ENCODE results near the gene DDC. TPM values are rescaled to one million over a fixed set of nuclear protein-coding genes. Genes with fewer than 3 reads are reported as not detected.
"Not testable (repeated sequence)": the region's sequence is repeated elsewhere in the genome, so short reads cannot be mapped to it uniquely, and the experiment has no call there.

DDC gene
- total RNA-seq, 1 donor: not detected

- H3K4me3 ChIP-seq (ENCODE audit: low read depth, low read length): no peak overlapping the region
- DNase-seq (ENCODE audit: low read depth): no peak
- no peak for TF ChIP-seq CTCF (IDR thresholded peaks at IDR 0.05; ENCODE audit: insufficient read depth, low read depth, low read length)
Observed at GRCh38 chr7:50461695-50462094, 103.5 kb downstream of the DDC start.

- DNase-seq (ENCODE audit: low read depth); H3K4me3 ChIP-seq (ENCODE audit: low read depth, low read length): not testable (repeated sequence)
Observed at GRCh38 chr7:50459183-50459582, 106.0 kb downstream of the DDC start.

- not testable (repeated sequence) for H3K4me3 ChIP-seq (ENCODE audit: low read depth, low read length); DNase-seq (ENCODE audit: low read depth)
Observed at GRCh38 chr7:50458651-50459050, 106.6 kb downstream of the DDC start.

GRCh38 chr7:50456371-50457123 lies 108.7 kb downstream of the DDC start:
- DNase-seq (ENCODE audit: low read depth): no peak
- no peak for TF ChIP-seq CTCF (IDR thresholded peaks at IDR 0.05; ENCODE audit: insufficient read depth, low read depth, low read length)
- no peak overlapping the region for H3K4me3 ChIP-seq (ENCODE audit: low read depth, low read length)

- no peak overlapping the region for H3K4me3 ChIP-seq (ENCODE audit: low read depth, low read length)
- no peak for DNase-seq (ENCODE audit: low read depth)
- TF ChIP-seq CTCF (IDR thresholded peaks at IDR 0.05; ENCODE audit: insufficient read depth, low read depth, low read length): no peak
Observed at GRCh38 chr7:50455658-50456057, 109.5 kb downstream of the DDC start.

GRCh38 chr7:50454968-50455367 lies 110.2 kb downstream of the DDC start:
- no peak for TF ChIP-seq CTCF (IDR thresholded peaks at IDR 0.05; ENCODE audit: insufficient read depth, low read depth, low read length)
- no peak overlapping the region for H3K4me3 ChIP-seq (ENCODE audit: low read depth, low read length)
- DNase-seq (ENCODE audit: low read depth): no peak

GRCh38 chr7:50450590-50451032 lies 114.6 kb downstream of the DDC start:
- TF ChIP-seq CTCF (IDR thresholded peaks at IDR 0.05; ENCODE audit: insufficient read depth, low read depth, low read length): no peak
- peak overlapping the region; percentile 79 for H3K4me3 ChIP-seq (ENCODE audit: low read depth, low read length)
- no peak for DNase-seq (ENCODE audit: low read depth)
